Esophagus muscularis mucosa (tissue), 3 donors: ENCODE results near the gene KRCC1.

ENCODE experiments used
- POLR2A ChIP-seq: fragments of 450-650 bp; IDR thresholded peaks from one replicate; pipeline ENCODE4 v1.6.1; 2017; ENCODE audit warnings: antibody characterized with exemption, moderate library complexity, mild to moderate bottlenecking, low read depth
- POLR2AphosphoS5 ChIP-seq, 2 donors: sonication (generic); formaldehyde crosslinking; IDR thresholded peaks; one replicate each; pipeline ENCODE4 v1.6.1; 2017; ENCODE audit warnings: antibody characterized with exemption in 2 of 2
- TF ChIP-seq, protein P1 (sequence below), 3 experiments: fragments of 200-600 bp in 2 of 3; fragments of 450-650 bp in 1 of 3; sonication (generic) in 2 of 3; IDR thresholded peaks; one replicate each; pipeline ENCODE4 v1.5.1; 2017 to 2019; ENCODE audit warnings: antibody characterized with exemption in 3 of 3, mild to moderate bottlenecking in 2 of 3, moderate library complexity in 1 of 3

DNA sequence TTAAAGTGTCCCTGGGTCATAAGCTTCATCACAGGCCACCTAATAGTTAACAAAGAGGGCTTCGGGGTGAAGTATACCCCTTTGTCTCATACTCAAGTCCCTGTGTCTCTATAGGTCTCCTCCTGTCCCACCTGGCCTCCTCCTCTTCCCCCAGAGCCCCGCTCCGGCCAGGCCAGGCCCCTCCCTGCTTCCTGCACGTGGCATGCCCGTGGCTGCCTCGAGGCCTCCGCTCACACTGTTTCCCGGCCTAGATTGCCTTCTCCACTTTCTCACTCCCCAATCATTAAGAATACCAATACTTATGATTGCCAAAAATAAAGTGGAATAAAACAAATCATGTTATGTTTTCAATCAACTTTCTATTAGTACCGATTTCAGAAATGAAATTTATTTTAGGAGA is 30.8 kb upstream of the KRCC1 start:
- TF ChIP-seq, protein P1, sequence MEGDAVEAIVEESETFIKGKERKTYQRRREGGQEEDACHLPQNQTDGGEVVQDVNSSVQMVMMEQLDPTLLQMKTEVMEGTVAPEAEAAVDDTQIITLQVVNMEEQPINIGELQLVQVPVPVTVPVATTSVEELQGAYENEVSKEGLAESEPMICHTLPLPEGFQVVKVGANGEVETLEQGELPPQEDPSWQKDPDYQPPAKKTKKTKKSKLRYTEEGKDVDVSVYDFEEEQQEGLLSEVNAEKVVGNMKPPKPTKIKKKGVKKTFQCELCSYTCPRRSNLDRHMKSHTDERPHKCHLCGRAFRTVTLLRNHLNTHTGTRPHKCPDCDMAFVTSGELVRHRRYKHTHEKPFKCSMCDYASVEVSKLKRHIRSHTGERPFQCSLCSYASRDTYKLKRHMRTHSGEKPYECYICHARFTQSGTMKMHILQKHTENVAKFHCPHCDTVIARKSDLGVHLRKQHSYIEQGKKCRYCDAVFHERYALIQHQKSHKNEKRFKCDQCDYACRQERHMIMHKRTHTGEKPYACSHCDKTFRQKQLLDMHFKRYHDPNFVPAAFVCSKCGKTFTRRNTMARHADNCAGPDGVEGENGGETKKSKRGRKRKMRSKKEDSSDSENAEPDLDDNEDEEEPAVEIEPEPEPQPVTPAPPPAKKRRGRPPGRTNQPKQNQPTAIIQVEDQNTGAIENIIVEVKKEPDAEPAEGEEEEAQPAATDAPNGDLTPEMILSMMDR (IDR thresholded peaks at IDR 0.05): no peak
- TF ChIP-seq POLR2A: no peak
- TF ChIP-seq POLR2AphosphoS5 (IDR thresholded peaks at IDR 0.05): no peak
